GM19468 (cell line): Measurements from ENCODE around the gene MGRN1.

Source experiments
- ATAC-seq: cut with Tn5 transposase; IDR thresholded peaks from one replicate; pipeline ENCODE4 v1.9.1; 2021; ENCODE audit warnings: mild to moderate bottlenecking, moderate library complexity, moderate number of reproducible peaks; ENCODE audit not compliant: unreplicated experiment; ENCODE audit errors: extremely low read depth

Gene MGRN1

DNA sequence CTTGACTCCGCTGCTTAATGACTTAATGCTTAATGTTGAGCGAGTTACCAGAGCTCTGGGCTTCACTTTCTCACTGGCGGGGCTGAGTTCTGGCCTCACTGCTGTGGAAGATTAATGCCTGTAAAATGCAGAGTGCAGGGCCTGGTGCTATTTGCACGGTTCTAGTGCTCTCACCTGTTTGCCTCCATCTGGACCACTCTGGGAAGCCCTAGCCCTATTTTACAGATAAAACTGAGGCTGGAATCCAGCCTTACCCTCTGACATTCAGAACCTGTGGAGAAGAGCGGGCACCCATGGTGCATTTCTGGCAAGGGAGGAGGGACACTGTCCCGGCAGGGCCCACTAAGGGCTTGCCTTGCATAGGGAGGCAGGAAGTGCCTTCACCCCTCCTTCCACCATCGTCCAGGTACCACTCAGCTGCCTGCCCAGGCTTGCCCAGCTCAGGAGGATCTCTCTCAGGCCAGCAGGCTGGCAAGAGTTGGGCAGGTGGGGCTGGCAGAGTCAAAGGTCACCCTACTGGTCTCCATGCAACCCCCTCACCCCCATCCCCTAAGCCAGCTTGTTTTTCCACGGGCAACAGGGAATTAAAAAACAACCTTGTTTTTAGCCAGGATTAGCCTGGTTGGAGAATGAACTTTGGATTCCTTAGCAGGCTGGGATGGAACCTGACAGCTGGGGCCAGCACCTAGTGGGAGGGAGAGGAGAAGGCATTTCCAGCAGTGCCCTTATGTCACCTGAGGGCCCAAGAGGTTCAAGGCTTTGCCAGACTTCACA lies 5.8 kb upstream of the MGRN1 start:
- ATAC-seq = no peak

DNA sequence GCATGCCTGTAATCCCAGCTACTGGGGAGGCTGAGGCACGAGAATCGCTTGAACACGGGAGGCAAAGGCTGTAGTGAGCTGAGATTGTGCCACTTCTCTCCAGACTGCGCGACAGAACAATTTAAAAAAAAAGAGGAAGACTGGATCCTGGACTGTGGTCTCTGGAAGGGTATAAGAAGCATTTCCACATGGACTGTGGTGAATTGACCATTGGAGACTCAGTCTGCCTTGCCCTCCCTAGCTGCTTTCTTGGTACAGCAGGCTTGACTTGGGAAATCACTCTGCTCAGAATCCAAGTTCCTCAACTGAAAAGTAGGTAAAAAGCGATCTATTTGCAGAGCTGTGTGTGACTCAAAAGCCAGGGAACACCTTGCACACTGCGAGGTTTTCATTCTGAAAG lies 1.0 kb upstream of the MGRN1 start:
- ATAC-seq = no peak

DNA sequence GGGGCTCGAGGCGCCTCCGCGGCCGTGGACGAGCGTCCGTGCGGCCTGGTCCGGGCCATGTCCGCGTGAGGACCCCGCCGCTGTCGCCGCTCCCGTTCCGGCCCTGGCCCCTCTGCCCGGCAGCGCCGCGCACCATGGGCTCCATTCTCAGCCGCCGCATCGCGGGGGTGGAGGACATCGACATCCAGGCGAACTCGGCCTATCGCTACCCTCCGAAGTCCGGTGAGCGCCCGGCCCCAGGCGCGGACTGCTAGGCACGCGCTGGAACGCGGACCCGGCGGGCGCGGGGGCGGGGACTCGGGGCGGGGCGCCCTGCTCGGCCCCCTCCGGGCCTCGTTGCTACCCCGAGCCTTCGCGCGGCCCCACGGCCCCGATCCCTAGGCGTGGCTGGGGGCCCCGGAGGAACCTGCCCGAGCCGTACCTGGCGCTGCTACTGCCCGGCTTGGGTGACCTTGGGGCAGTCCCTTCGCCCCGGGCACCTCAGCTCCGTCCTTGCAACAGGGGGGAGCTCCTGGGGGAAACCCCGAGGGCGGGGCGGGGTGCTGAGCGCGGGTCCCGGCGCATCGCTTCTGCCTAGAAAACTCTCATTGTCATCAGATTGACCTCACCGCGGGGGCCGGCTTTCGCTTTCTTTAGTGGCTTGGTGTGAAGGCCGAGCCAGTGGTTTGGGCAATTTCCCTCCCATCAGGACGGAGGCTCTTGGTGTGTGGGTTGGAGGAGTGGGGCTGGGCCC lies 367 bp downstream of the MGRN1 start:
- ATAC-seq = peak; percentile 23

DNA sequence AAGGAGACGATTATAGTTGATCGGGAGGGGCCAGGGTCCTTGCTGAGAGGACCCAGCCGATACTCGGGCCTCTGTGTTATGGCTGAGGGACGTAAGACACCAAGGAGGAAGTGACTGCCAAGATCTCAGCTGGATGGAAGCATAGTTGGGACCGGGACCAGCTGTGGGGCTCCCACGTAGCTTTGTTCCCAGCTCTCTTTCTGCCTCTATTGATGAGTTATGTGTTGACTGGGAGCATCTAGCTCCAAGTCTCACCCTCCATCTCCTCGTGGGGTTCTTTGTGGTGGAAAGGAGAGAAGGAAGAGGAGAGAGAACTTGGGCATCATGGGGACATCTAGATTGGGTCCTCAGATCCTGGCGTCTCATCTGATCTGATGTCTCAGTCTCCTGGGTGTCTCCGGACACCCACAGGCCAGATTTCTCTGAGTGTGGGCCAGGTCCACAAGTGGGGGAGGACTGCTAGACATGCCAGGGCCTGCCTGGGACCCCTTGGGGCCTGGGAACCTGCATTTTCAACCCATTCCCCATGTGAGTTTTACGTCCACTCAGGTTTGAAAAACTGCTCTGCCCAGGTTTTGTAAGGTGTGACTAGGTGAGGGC lies 1.0 kb downstream of the MGRN1 start:
- ATAC-seq = no peak

DNA sequence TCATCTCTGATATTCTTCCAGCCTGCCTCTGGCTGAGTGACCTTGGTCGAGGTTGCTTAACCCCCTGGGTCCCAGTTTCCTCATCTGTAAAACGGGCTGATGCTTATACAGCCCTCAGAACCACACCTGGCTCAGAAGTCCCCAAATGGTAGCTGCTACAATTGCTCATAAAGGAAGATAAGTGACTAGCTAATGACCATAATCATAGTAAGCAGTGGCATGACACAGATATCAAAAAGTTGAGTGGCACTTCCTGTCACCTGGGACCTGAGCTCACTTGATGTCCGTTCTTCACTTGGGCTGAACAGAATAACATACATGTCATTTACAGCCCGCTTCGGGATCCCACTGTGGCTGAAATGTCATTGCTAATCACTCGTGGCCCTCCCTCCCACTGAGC lies 1.8 kb downstream of the MGRN1 start:
- ATAC-seq = no peak

DNA sequence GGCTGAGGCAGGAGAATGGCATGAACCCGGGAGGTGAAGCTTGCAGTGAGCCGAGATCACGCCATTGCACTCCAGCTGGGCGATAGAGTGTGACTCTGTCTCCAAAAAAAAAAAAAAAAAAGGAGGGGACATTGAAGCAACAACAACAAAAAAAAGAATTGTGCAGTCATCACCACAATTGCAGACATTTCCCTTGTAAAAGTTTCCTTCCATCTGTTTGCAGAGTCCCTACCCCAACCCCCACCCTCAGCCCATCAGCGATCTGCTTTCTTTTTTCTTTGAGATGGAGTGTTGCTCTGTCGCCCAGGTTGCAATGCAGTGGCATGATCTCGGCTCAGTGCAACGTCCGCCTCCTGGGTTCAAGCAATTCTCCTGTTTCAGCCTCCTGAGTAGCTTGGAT lies 3.7 kb downstream of the MGRN1 start:
- ATAC-seq = no peak

DNA sequence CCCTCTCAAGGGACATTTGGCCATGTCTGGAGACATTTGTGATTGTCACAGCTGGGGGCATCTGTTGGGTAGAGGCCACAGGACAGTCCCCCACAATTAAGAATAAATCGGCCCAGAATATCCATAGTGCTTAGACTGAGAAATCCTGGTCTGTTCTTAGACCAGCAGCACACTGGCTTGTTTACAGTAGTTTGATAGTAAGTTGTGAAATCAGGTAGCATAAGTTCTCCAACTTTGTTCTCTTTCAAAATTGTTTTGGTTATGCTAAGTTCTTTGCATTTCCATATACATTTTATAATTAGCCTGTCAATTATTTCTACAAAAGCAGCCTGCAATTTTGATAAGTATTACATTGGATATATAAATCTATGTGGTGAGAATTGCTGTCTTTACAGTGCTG lies 6.8 kb downstream of the MGRN1 start:
- ATAC-seq = no peak

DNA sequence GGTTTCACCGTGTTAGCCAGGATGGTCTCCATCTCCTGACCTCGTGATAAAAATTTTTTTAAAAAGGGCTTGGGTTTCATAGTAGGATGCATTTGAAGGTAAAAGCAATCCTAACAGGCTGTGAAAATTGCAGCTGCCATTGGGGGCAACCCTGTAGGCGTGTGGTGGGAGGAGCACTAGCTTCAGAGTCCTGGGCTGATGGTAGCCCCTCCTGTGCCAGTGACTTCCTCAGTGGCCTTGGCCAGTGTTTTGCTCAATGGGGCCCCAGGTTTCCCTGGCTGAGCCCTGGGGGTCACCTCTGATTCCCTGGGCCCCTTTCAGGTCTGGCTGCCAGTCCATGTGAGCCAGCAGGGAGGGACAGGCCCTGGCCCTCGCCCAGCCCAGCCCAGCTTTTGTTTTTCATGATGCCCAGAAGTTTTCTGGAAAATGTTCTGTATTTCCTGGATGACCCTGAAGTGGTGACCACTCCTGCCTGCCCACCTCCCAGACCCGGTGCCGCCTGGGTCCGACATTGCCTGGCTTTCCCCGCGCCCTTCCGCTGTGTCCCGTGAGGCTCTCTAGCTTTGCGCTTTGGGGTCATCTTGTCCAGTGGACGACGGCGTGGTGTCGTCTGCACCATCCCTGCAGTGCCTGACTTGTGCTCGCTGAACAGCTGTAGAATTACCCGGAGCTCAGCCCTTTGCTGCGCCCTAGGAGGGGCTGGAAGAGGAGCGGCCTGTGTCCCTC lies 9.4 kb downstream of the MGRN1 start:
- ATAC-seq = no peak

DNA sequence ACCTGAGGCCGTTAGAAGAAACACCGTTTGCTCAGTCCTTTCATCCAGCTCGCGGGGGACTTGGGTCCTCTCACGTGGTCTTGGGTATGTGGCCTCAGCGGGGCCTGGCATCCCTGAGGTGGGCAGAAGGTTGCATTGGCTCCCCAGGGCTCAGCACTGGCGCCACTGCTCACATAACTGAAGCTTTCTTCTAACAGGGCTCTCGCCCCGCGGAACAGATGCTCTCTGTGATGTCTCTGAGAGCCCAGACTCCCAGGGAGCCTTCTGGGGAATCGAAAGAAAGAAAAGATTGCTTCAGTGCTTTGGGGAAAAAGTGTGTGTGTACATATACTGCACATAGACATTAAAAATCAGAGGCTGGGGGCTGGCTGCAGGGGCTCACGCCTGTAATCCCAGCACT lies 10.1 kb downstream of the MGRN1 start:
- no peak for ATAC-seq

DNA sequence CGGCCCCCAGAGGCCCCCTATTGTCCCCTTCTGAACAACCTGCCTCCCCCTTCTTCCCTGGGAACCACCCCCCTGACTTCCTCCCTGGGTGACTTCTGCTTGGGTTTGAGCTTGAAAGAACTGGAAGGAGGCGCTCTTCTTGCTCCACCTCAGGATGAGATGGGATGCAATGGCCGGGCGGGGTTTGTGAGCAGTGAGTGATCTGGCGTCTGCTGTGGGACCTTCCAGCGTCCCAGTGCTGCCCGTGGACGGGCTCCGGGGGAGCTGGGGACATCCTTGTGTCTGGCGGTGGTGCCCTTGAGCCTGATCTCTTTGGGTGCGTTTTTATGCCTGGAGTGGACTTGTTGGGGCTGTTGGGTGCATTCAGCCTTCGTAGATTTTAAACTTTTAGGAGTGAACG lies 11.6 kb downstream of the MGRN1 start:
- ATAC-seq = no peak

DNA sequence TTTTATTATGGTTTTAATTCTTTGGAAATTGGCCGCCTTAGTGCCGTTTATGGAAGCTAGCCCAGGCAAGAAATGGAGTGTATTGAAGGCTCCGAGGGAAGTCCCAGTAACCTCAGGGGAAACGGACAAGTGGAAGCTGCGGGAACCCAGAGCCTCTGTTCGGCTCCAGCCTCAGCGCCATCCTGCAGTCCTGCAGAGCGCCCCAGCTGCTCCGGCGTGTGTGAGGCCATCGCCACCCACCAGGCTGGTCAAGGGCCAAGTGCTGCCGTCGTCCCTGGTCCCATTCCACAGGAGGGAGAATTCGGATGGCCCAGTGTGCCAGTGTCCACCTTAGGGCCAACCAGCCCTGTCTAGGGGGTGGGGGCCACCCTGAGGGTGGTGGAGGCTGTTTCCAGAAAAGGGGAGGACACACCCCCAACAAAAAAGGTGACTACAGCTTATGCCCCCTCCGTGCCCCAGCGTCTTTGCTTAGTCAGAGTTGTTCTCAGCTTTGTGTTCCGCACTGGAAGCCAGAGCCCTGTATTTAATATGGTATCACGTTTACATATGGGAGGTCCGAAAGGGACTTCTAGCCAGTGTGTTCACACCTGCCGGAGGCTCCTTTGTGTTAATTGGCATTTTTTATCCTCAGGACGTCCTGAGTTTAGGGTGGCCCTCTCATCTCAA lies 13.0 kb downstream of the MGRN1 start:
- no peak for ATAC-seq

DNA sequence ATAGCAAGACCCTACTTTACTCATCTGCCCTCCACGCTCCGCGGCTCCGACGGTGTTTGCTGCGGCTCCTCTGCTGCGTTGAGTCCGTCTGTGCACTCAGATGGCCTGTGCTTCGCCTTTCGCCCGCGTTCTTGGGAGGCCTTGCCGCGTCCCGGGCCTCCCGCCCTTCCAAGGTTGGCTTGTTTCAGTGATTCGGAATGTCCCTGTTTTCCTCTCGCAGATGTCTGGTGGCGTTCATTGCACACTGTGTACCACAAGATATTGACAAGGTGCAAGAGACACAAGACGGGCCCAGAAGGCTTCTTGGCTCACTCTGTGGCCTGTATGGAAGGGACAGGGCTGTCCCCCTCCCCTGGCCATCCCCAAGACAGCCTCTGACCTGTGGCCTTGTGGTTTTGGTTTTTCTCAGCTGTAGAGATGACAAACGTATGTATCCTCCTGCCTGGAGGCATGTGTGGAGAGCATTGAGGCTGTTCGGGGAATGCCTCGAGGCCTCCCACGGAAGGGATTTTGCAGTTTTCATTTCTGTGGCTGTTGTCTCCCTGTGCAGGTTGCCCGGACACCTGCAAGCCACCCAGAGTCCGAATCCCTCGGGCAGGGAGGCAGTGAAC lies 15.4 kb downstream of the MGRN1 start:
- ATAC-seq = no peak

DNA sequence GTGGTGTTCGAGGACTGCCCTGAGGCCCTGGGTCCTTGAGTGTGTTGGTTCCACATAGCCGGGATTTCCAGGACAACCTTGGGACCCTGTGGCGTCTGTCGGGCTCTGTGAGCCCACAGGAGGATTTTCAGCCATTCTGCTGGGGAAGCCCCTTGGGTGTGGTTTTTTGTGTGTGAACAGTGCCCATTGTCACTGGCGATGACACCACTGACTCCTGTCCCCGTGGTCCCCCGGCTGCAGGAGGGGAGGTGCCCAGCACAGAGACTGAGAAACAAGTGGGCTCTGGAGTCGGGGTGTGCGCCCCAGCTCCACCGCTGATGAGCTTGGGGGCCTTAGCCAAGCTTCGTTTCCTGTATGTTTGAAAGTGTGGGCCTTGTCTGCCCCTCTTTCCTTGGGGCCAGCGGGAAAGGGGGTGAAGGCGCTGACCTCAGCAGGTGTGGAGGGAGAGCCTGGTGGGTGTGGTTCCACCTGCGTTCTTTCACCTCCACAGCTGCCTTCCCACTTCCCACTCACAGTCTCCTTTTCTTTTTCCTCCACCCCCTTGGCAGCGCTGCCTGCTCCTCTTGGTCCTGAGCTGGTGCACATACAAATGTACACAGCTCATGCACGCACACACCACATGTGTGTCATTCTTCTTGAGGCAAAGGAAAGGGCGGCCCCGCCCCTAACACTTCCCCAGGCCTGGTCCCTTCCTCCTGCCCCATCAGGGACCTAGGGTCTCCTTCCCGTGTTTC lies 16.1 kb downstream of the MGRN1 start:
- ATAC-seq = no peak

DNA sequence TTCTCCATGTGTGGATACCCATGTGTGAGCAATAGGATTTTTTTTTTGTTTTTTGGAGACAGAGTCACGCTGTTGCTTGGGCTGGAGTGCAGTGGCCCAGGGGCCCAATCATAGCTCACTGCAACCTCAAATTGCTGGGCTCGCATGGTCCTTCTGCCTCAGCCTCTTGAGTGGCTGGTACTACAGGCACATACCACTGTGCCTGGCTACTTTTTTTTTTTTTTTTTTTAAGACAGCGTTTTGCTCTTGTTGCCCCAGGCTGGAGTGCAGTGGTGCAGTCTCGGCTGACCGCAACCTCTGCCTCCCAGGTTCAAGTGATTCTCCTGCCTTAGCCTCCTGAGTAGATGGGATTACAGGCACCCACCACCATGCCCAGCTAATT lies 16.7 kb downstream of the MGRN1 start:
- no peak for ATAC-seq

DNA sequence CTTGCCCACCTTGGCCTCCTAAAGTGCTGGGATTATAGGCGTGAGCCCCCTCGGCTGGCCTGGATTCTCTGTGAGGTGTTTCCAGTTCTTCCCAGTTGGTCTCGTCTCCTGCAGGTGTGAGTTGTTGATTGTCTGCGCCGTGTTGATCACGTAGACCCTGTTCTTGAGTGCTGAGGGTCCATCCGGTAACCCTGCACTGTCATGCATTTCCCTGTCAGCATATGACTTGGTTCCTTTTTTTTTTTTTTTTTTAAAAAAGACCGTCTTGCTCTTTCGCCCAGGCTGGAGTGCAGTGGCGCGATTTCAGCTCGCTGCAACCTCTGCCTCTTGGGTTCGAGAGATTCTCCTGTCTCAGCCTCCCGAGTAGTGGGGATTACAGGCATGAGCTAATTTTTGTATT lies 17.3 kb downstream of the MGRN1 start:
- no peak for ATAC-seq

DNA sequence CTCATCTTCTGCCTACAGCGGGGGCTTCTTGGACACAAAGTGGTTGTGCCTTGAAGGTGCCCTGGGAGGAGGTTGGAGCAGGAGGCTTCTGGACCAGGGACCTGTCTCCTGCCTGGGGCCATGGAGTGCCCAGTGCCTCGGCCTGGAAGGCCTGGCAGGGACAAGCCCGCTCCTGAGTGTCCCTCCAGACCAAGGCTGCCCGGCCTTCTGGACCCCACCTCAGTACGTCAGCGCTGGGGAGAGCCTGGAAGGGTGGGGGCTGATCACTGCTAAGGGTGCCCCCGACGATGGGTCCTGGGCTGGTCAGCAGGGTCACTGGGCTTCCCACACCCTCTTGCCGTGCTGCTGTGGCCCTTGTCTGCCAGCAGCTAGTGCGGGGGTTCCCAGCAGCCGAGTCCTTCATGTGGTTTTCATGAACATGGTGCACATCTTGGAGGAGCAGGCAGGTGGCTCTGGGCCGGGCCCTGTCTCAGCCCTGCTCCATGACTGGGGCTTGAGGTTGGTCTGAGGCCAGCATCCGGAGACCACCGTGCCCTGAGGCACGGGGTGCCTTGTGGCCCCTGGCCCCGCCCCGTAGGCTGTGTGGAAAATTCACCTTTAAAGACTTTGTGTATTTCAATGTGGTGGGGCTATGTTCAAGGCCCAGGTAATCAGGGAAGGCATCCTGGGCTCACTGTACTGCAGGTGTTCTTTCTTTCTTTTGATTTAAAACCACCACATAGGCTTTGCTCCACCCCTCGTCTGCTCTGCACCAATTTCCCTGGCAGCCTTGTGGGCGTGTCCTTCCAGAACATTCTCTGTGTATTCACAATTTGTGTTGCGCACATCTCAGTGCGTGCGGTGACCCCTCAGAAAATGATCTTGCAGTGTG lies 22.4 kb downstream of the MGRN1 start:
- no peak for ATAC-seq

DNA sequence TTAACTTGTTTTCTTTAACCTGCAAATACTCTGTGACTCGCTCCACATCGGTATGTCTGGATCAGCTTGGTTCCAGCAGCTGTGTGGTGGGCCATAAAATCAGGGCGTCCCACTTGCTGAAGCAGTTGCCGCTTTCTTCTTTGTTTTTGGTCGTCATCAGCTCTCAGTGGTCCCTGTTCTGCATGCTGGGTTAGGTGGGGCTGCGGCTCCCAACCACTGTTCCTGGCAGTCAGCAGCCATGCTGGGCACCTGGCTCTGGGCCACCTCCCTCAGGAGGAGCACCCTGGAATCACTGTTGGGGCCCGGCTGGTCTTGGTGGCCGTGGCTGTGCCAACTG lies 23.0 kb downstream of the MGRN1 start:
- no peak for ATAC-seq

DNA sequence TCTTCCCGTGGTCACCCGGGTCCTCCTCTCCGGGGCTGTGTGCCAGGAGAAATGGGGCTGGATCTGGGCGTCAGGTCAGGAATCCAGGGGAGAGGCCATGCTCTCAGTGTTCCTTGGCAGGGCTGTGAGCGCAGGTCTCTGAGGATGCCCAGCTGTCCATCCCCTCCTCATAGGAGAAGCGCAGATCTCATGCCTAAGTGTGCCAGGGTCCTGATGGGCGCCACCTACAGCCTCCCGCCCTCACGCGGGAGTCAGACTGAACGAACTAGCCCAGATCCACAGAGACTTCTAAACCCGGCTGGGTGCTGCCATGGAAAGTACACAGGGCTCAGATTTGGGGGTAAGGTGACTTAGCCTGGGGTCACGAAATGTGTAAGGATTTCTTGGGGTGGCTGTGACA lies 24.3 kb downstream of the MGRN1 start:
- no peak for ATAC-seq
